HPDE6-E6E7 (cell line): Measurements from ENCODE around the gene NF2.

Source experiments
- DNase-seq: peaks from one replicate; pipeline ENCODE4 v3.0.0; 2011; ENCODE audit warnings: missing footprints; ENCODE audit errors: extremely low spot score

Gene NF2

GRCh38 chr22:29720811-29721323 lies 117.4 kb downstream of the NF2 start:
- DNase-seq: no peak

DNA sequence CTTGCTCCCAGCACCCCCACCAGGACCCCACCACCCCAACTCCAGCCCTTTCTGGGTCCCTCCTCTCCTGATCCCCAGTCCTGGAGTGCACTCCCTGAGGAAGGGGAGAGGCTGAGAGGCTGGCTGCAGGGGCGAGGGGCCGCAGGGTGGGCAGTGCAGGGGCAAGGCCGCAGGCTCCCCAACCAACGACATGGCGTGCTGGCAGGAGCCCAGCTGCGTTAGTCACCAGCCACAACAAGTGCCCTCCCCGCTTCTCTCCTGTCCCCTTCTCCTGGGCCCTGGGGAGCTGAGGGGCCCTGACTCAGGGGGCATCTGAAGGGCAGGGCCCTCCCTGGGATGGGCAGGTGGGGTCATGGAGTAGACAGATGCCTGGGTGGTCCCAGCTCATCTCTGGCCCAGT lies 118.7 kb downstream of the NF2 start:
- DNase-seq: no peak

- no peak for DNase-seq
Measured at GRCh38 chr22:29722587-29722986, 119.2 kb downstream of the NF2 start.

- no peak for DNase-seq
Measured at GRCh38 chr22:29723766-29724165, 120.3 kb downstream of the NF2 start.

- DNase-seq: no peak
Measured at GRCh38 chr22:29724843-29725242, 121.4 kb downstream of the NF2 start.

GRCh38 chr22:29726106-29726505 lies 122.7 kb downstream of the NF2 start:
- DNase-seq: no peak

DNA sequence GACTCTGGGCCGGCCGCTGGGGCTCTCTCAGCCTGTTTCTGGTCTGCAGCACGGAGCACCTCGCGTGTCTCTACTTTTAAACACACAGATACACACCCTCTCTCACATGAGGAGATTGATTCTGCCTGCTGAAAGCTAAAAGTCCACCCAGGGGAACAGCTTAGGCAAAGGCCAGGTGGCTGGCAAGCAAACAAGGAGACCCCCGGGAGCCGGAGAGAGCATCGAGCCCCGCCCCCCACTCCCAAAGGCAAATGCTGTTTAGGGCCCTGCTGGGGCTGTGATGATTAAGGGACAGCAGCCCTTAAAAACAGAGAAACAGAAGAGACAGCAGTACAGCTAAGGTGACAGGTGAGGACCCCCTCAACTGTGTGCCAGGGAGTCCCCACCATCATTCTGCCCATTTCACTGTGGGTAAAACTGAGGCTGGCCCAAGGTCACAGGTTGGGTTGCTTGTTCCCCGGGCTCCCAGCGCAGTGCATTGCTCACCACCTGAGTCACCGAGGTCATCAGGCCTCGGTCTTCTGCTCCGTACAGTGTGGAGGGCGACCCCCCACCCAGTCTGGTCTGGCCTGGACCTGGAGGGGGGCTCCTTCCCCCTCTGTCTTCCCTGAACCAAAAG lies 123.2 kb downstream of the NF2 start:
- DNase-seq: no peak

DNA sequence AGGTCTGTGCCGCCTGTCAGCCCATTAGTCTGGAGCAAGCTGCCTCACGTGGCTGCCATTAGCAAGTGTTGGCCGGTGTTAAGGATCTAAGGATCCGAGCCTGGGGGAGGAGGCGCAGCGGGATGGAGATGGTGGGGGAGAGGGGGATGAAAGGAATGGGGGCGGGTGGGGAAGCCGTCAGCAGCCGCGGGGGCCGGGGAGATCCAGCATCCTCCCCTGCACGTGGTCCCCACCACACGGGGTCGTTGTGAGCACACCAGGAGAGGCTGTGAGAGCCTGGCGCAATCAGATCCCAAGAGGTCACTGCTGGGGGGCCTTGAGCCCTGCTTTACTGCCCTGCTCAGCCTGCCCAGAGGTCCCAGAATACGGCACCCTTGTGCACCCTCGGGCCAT lies 123.7 kb downstream of the NF2 start:
- DNase-seq: no peak

DNA sequence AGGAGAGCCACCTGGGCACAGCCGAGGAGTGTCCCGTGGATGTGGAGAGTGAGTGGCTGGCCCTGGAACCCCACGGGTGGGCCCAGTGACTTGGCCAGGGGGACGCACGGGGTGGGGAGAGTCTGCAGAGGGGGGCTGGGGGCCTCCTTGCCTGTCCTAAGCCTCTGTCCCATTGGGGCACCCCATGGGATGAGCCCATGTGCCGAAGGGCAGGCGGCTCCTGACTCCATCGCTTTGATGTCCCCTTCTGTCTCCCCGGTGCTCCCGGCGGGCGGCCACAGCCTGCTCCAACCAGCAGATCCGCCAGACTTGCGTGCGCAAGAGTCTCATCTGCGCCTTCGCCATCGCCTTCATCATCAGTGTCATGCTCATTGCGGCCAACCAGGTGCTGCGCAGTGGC lies 125.7 kb downstream of the NF2 start:
- DNase-seq: no peak

DNA sequence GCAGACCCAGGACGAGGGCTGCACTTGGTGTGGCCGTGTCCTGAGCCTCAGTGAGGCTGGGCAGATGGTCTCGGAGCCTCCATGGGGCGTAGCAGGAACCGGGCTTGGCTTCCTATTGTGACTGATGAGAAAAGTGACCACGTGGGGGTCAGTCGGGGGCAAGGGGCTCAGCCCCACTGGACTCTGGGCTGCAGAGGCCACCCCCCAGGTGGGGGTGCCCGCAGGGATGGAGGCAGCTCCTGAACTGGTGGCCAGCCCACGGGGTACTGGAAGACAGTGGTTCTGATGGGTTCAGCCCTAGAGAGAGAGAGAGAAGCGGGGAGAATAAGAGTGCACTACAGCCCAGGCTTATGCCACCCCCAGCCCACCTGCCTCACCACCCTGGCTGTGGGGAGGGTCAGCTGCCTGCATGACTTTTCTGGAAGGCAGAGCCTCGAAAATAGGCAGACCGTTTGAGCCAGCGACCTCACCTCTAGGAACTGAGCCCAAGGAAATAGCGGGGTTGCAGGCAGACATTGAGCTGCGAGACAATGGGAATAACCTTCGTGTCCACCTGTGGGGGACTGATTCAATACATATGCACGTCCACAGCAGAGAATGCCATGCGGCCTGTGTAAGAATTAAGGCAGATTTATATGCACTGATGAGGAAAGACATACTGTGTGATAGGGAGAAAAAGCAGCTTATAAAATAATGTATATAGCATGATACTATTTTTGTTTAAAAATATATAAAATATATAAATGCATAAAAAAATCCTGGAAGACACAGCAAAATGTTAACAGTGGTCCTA lies 127.8 kb downstream of the NF2 start:
- DNase-seq: no peak

DNA sequence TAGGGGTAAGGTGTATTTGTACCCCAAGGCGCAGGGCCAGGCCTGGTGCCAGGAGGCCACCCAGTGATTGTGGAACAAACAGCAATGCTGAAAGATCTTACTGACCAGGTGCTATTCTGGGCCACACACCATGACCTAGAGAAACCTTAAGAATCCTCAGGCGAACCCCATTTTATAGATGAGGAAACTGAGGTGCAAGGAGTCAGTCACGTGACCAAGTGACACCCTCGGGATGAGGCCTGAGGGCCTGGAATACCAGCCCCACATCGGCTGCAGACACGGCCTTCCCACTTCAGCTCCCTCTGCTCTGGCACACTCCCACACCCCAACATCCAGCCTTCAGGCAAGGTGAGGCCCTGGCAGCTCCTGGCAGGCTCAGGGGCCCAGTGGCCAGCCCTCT lies 129.4 kb downstream of the NF2 start:
- no peak for DNase-seq

GRCh38 chr22:29733362-29734201 lies 130.1 kb downstream of the NF2 start:
- no peak for DNase-seq

DNA sequence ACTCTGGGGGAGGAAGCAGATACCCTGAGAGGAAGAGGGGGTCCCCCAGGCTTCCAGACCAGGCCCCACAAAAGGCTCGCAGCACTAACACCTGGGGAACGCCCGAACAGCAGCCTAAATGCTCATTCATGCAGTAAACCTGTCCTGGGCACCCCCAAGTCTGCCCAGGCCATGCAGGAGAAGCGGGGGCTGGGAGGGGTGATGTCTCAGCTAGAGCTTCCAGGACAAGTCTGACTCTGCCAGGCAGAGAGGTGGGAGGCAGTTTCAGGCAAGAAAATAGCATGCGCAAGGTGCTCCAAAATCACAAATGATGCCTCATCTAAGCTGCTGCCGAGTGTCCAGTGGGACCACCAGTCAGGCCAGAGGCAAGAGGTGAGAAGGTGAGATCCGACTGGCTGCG lies 131.0 kb downstream of the NF2 start:
- no peak for DNase-seq

GRCh38 chr22:29734838-29735237 lies 131.4 kb downstream of the NF2 start:
- no peak for DNase-seq

- DNase-seq: no peak
Measured at GRCh38 chr22:29735416-29735815, 132.0 kb downstream of the NF2 start.

DNA sequence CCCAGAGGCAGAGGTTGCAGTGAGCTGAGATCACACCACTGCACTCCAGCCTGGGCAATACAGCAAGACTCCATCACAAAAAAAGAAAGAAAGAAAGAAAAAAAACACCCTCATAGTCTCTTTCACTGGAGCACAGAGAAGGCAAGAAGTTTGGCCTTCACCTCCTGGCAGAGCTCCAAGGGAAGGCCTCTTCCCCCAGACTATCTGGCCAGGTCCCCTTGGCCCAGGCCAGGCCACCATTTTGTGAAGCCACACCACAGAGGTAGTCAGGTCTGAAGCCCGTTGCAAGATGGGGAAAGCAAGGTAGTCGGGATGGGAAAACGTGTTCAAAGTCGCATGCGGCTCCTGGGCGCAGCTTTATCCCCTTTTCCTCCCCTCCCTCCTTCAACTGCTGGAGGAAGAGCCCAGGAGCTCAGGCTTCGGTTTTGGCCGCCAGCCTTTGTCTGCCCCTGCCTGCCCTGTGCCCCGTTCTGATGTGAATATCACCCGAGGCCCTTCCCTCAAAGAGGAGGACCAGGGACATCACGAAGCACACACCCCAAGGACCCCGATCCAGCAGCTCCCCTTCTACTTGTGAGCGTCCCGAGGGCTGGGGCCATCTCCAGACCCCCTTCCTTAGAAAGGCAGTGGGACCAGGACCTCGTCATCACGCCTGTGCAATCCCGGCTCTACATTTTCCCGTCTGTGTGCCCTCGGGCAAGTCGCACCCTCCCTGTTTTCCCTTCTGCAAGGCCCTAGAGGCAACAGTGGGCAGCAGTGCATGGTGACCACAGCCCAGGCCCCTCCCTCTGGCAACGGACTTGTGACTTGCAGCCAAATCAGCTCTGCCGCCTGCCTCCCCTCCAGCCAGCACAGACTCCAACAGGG lies 134.1 kb downstream of the NF2 start:
- no peak for DNase-seq

- no peak for DNase-seq
Measured at GRCh38 chr22:29738118-29738815, 134.8 kb downstream of the NF2 start.

GRCh38 chr22:29739346-29739875 lies 136.0 kb downstream of the NF2 start:
- DNase-seq: no peak

DNA sequence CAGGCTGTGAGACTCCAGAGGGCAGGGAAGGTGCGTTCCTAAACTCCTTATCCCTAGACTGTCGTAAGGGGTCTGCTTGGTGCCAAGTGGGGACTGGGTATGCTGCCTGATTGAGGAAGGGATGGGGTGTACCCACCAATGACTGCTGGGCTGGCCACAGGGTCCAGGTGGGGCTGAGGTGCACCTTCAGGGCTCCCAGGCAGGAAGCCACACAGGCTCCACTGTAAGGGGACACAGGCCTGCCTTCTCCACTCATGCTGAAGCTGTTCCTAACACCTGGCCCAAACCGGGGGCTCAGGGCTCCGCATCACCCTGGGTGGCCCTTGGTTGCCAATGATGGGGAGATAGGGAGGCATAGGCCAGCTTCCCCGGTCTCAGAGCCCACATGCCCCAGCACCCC lies 136.8 kb downstream of the NF2 start:
- no peak for DNase-seq

DNA sequence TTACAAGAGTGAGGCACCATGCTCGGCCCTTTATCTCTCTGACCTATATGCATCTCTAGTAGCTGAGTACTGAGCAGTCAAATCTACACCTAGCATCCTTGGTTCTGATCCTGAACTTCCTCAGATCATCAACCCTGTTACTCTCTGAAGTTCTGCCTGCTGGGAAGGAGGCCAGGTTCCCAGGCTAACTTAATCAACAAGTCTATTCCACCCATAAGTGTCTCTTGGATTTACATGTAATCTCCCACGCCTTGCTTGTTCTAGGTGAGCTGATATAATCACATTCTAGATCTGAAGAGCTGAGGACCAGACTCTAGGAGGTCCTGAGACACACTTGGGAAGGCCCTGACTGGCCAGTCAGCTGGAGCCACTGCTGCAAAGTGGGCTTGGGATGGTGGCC lies 138.5 kb downstream of the NF2 start:
- DNase-seq: no peak

DNA sequence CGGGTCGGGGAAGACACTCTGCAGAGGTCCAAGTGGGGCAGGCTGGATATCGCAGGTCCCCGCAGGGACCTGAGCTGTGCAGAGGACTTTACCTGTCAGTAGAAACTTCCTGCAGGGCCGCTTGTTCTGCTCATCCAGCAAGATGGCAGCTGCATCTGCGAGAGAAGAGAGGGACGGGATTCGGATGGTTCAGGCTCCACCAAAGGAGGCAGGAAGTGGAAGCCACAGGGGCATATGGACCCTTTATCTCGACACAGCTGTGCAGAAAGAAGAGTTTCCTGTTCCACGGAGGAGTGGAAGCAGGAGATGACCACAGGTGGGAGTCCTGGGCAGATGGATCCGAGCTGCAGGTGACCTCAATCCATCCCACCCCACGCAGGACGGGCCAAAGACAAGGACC lies 138.9 kb downstream of the NF2 start:
- no peak for DNase-seq
